Endothelial cell of umbilical vein (primary cell): ENCODE data around the gene HECTD4. TPM values are rescaled to one million over a fixed set of nuclear protein-coding genes. Genes with fewer than 3 reads are reported as not detected.
A peak's percentile ranks its signal among the peaks of the same experiment; 100 is the strongest.

Experiments used
- BruUV-seq: library from RNA; stranded (reverse); fragments of 400-500 nt; replicated peaks from 2 replicates; lab custom pipeline; 2021; lab: Mats Ljungman, UMichigan
- CTCF ChIA-PET: fragments of 300-600, 350-600 bp; sonication (Branson Sonifier 250); formaldehyde crosslinking; loops from one replicate; lab custom pipeline; 2021; ENCODE audit warnings: antibody characterized with exemption, inconsistent platforms; lab: Charles Lee
- POLR2A ChIA-PET: fragments of 300-600, 350-600 bp; sonication (Branson Sonifier 250); formaldehyde crosslinking; loops from one replicate; lab custom pipeline; 2021; ENCODE audit warnings: antibody characterized with exemption, inconsistent platforms; lab: Charles Lee
- DNase-seq: peaks from one replicate; pipeline ENCODE4 v3.0.0-alpha.2; 2011; ENCODE audit warnings: low read depth, low spot score
- FAIRE-seq: peaks from 2 replicates; lab custom pipeline; 2011; peaks lifted over from hg19 to GRCh38; lab: Jason Lieb, UNC
- H2AFZ ChIP-seq: 2 replicates; pipeline ENCODE4 v1.6.0; 2012; ENCODE audit warnings: low read depth, low read length, control low read depth, inconsistent platforms
- H3K27ac ChIP-seq: 2 replicates; pipeline ENCODE4 v1.5.1; 2011; ENCODE audit warnings: low read depth, mild to moderate bottlenecking, control low read depth, low read length, moderate library complexity; ENCODE audit not compliant: insufficient read depth
- H3K27me3 ChIP-seq, 2 experiments: 2 replicates each; pipeline versions ENCODE4 v1.6.0 to v1.6.1; 2011; ENCODE audit warnings: low read length in 2 of 2, mixed read lengths in 1 of 2; ENCODE audit not compliant: control insufficient read depth in 2 of 2, insufficient read depth in 2 of 2
- H3K36me3 ChIP-seq, 2 experiments: 2 replicates in 1 of 2; 3 replicates in 1 of 2; pipeline ENCODE4 v1.5.1; 2011; ENCODE audit warnings: low read length in 2 of 2, mild to moderate bottlenecking in 1 of 2, moderate library complexity in 1 of 2; ENCODE audit not compliant: control insufficient read depth in 2 of 2, insufficient read depth in 2 of 2; ENCODE audit errors: extremely low read depth in 1 of 2
- H3K4me1 ChIP-seq: 3 replicates; pipeline ENCODE4 v1.5.1; 2011; ENCODE audit warnings: mild to moderate bottlenecking, low read length; ENCODE audit not compliant: control insufficient read depth, insufficient read depth; ENCODE audit errors: extremely low read depth
- H3K4me2 ChIP-seq: 2 replicates; pipeline ENCODE4 v1.6.1; 2011; ENCODE audit warnings: low read length, control low read depth, mixed read lengths; ENCODE audit not compliant: insufficient read depth
- H3K4me3 ChIP-seq, 3 experiments: fragments of 200-600 bp in 1 of 3; sonication (generic), shearing (Covaris generic) in 1 of 3; replicated peaks in 1 of 3; 2 replicates each; pipeline ENCODE4 v1.5.1; 2011 to 2016; ENCODE audit warnings: control low read depth in 3 of 3, low read length in 3 of 3, mild to moderate bottlenecking in 2 of 3, inconsistent platforms in 1 of 3, low read depth in 1 of 3, moderate library complexity in 1 of 3; ENCODE audit not compliant: insufficient read depth in 1 of 3
- H3K79me2 ChIP-seq: 2 replicates; pipeline ENCODE4 v1.6.0; 2012; ENCODE audit warnings: low read length, inconsistent platforms; ENCODE audit not compliant: control insufficient read depth, insufficient read depth
- H3K9ac ChIP-seq: replicated peaks from 2 replicates; pipeline ENCODE3; 2011; ENCODE audit warnings: low read length, control low read depth; ENCODE audit not compliant: insufficient read depth; ENCODE audit errors: extremely low read depth
- H3K9me1 ChIP-seq: replicated peaks from 3 replicates; pipeline ENCODE4 v1.6.0; 2011; ENCODE audit warnings: mild to moderate bottlenecking, low read length; ENCODE audit not compliant: control insufficient read depth, insufficient read depth; ENCODE audit errors: extremely low read depth
- H3K9me3 ChIP-seq: replicated peaks from 2 replicates; pipeline ENCODE4 v1.5.1; 2012; ENCODE audit warnings: low read length, inconsistent platforms; ENCODE audit not compliant: control insufficient read depth, insufficient read depth
- H4K20me1 ChIP-seq: replicated peaks from 2 replicates; pipeline ENCODE3; 2011; ENCODE audit warnings: mild to moderate bottlenecking, low read length; ENCODE audit not compliant: control insufficient read depth, insufficient read depth; ENCODE audit errors: extremely low read depth
- CTCF ChIP-seq, 2 donors: IDR thresholded peaks; 1 replicate in 1 of 2; 2 replicates in 1 of 2; pipeline ENCODE4 v1.5.1; 2011; ENCODE audit warnings: low read length in 2 of 2, mild to moderate bottlenecking in 2 of 2, moderate library complexity in 2 of 2, control low read depth in 1 of 2, inconsistent platforms in 1 of 2, low read depth in 1 of 2; ENCODE audit not compliant: insufficient read depth in 1 of 2; ENCODE audit errors: extremely low read depth in 1 of 2
- FOS ChIP-seq: IDR thresholded peaks from 2 replicates; pipeline ENCODE4 v1.6.1; 2011; ENCODE audit warnings: mild to moderate bottlenecking, low read length, moderate library complexity, borderline replicate concordance; ENCODE audit not compliant: insufficient read depth
- MYC ChIP-seq: IDR thresholded peaks from one replicate; pipeline ENCODE4 v1.6.1; 2011; ENCODE audit warnings: mild to moderate bottlenecking, low read depth, low read length
- POLR2A ChIP-seq: IDR thresholded peaks from 2 replicates; pipeline ENCODE4 v1.6.1; 2012; ENCODE audit warnings: low read depth, mild to moderate bottlenecking, control low read depth, low read length
- POLR2AphosphoS5 ChIP-seq: IDR thresholded peaks from 2 replicates; pipeline ENCODE4 v1.6.1; 2012; ENCODE audit warnings: low read depth, mild to moderate bottlenecking, control low read depth, low read length, moderate library complexity; ENCODE audit not compliant: insufficient read depth
- dilution Hi-C: fragments of 300-500 bp; cut with MboI; formaldehyde crosslinking; loops from one replicate; pipeline ENCODE4 v1.15.0; 2019; ENCODE audit warnings: low sequenced_read_pairs; ENCODE audit not compliant: extremely low pct_ligation_motif_present
- intact Hi-C: fragments of 100-400 bp; cut with micrococcal nuclease; formaldehyde crosslinking; loops from one replicate; pipeline ENCODE4 v1.10.0; 2022
- polyA plus RNA-seq, 4 experiments: library from polyadenylated mRNA; depleted of rRNA in 3 of 4; stranded (reverse) in 3 of 4; unstranded in 1 of 4; fragments of >200 nt; gene quantifications; 2 replicates each; pipeline versions ENCODE4 v1.2.1 to v1.2.3, GENCODE V29; 2011 to 2012; ENCODE audit warnings: missing spikeins in 1 of 4
- total RNA-seq: library from RNA; stranded (reverse); gene quantifications from 2 replicates; pipeline ENCODE4 v1.2.3, GENCODE V29; 2021

HECTD4 gene
- total and polyA plus RNA-seq, 2 donors (not counting 3 experiments of a cell fraction or from before 2014, with no cell fraction given): 9.7 to 47.7 TPM

- Histone ChIP-seq H3K4me2 (peak within 1 kb of the TSS; percentile 86), H3K4me3 (peak within 1 kb of the TSS; percentile 63 to 91 (median 89)), H3K9me3 (no peaks in the 10 kb centered on the region), H3K36me3 (peaks cover 25 to 31% of the 10 kb centered on the region in 2 experiments), H3K9me1 (no peaks in the 10 kb centered on the region), H4K20me1 (no peaks in the 10 kb centered on the region), H3K9ac (peak within 1 kb of the TSS; percentile 83), H3K27ac (peak within 1 kb of the TSS; percentile 77), H3K4me1 (peaks cover 20% of the 10 kb centered on the region), H3K79me2 (peaks cover 30% of the 10 kb centered on the region), H3K27me3 (peaks cover 0 to 4% of the 10 kb centered on the region in 2 experiments), H2AFZ (peak within 1 kb of the TSS; percentile 35)
- CTCF ChIA-PET: no interaction called here
- intact Hi-C loops (loop anchor here (1.0 kb wide), 2 partner anchors 9 to 27 kb away; partner anchors contain the start of genes HECTD4 and PTPN11), dilution Hi-C loops (no loop called here)
- POLR2A ChIA-PET: no interaction called here
- TSS peak; percentile 74 for BruUV-seq
- DNase-seq: peak; percentile 93
- TF ChIP-seq MYC (peak; percentile 64), POLR2A (peak; percentile 99), POLR2AphosphoS5 (peak; percentile 96), FOS (no peak), CTCF (IDR thresholded peaks at IDR 0.05; ENCODE audit: extremely low read depth in 1 of 2, insufficient read depth in 1 of 2, low read depth in 1 of 2, low read length in 2 of 2) (no peak)
- FAIRE-seq: peak; percentile 43
These were observed 27.1 kb upstream of the HECTD4 start, which contains the start of gene RPL6 for GRCh38 chr12:112409064-112409905. TSS of gene RPL6 (minus strand) at chr12:112409605. CDS start at chr12:112408656, 949 bp downstream.
